ENCODE measurements around the gene TTLL7. TPM values are rescaled to one million over a fixed set of nuclear protein-coding genes. Genes with fewer than 3 reads are reported as not detected.

Gene TTLL7
- total RNA-seq, 1 experiment from 2014 or later: 2.0 TPM

DNA sequence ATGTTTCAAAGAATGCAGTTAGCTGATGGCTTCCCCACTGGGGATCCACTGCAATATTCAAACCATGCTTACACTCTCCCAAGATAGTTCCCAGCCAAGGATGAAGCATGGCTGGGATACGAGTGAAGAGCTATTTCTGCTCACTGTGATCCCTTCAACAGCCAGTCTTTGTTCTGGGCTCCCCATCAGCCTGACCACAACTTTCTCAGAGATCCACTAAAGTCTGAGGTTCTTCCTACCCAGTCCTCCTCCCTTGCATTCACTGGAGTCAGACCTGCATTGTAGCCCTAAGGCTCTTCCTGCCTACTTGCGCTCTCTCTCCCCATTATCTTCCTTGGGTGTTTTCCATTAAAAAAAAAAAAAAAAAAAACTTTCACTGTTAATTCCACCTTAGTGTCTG, 101.4 kb downstream of the TTLL7 start:
- POLR2A ChIA-PET: interaction anchor here (0.6 kb wide), 1 partner anchor 118 kb away, joined by 3 read pairs; no protein-coding TSS in a partner anchor
- H3K27ac Mint-ChIP-seq (ENCODE audit: low read depth, unreplicated experiment): no peak overlapping the region
- DNase-seq (ENCODE audit: unreplicated experiment): no peak
- intact Hi-C loops (cut with micrococcal nuclease): no loop called here
- TF ChIP-seq, protein P1, sequence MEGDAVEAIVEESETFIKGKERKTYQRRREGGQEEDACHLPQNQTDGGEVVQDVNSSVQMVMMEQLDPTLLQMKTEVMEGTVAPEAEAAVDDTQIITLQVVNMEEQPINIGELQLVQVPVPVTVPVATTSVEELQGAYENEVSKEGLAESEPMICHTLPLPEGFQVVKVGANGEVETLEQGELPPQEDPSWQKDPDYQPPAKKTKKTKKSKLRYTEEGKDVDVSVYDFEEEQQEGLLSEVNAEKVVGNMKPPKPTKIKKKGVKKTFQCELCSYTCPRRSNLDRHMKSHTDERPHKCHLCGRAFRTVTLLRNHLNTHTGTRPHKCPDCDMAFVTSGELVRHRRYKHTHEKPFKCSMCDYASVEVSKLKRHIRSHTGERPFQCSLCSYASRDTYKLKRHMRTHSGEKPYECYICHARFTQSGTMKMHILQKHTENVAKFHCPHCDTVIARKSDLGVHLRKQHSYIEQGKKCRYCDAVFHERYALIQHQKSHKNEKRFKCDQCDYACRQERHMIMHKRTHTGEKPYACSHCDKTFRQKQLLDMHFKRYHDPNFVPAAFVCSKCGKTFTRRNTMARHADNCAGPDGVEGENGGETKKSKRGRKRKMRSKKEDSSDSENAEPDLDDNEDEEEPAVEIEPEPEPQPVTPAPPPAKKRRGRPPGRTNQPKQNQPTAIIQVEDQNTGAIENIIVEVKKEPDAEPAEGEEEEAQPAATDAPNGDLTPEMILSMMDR (IDR thresholded peaks at IDR 0.05; ENCODE audit: unreplicated experiment): no peak
- H3K9me3 Mint-ChIP-seq (ENCODE audit: unreplicated experiment): no peaks in the 10 kb centered on the region
- H3K4me3 Mint-ChIP-seq (ENCODE audit: unreplicated experiment): no peak overlapping the region
- BruUV-seq (replicated peaks): no TSS peak
- H3K36me3 Mint-ChIP-seq (ENCODE audit: insufficient read depth, unreplicated experiment): no peaks in the 10 kb centered on the region
- CTCF ChIA-PET: interaction anchor here (0.6 kb wide), 2 partner anchors 8 to 1821 kb away, joined by 4 read pairs; no protein-coding TSS in a partner anchor
- H3K4me1 Mint-ChIP-seq (ENCODE audit: insufficient read depth, unreplicated experiment): peaks cover 25% of the 10 kb centered on the region
- no peaks in the 10 kb centered on the region for H3K27me3 Mint-ChIP-seq (ENCODE audit: insufficient read depth, unreplicated experiment)

DNA sequence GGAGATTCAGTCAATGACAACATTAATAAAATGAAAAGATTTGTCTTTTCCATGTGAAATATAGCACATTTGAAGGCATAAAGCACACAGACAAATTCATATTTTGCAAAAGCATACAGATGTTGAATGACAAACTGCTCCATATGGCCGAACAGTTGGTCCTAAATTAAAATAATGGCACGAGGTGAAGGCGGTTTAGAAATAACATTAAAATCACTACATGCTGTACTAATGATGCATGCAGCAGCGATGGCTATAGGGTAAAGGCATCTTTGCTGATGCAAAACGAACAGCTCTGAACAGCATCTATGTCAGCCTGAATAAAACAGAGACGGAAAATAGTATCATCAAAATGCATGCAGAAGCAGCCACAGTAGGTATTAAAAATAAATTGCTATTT, 102.6 kb downstream of the TTLL7 start:
- intact Hi-C loops (cut with micrococcal nuclease): no loop called here
- peaks cover 13% of the 10 kb centered on the region for H3K4me1 Mint-ChIP-seq (ENCODE audit: insufficient read depth, unreplicated experiment)
- TF ChIP-seq, protein P1 (IDR thresholded peaks at IDR 0.05; ENCODE audit: unreplicated experiment): no peak
- no peaks in the 10 kb centered on the region for H3K27me3 Mint-ChIP-seq (ENCODE audit: insufficient read depth, unreplicated experiment)
- POLR2A ChIA-PET: no interaction called here
- H3K36me3 Mint-ChIP-seq (ENCODE audit: insufficient read depth, unreplicated experiment): no peaks in the 10 kb centered on the region
- no peak overlapping the region for H3K27ac Mint-ChIP-seq (ENCODE audit: low read depth, unreplicated experiment)
- no peaks in the 10 kb centered on the region for H3K9me3 Mint-ChIP-seq (ENCODE audit: unreplicated experiment)
- no peak for DNase-seq (ENCODE audit: unreplicated experiment)
- CTCF ChIA-PET: no interaction called here
- no peak overlapping the region for H3K4me3 Mint-ChIP-seq (ENCODE audit: unreplicated experiment)
- no TSS peak for BruUV-seq (replicated peaks)

DNA sequence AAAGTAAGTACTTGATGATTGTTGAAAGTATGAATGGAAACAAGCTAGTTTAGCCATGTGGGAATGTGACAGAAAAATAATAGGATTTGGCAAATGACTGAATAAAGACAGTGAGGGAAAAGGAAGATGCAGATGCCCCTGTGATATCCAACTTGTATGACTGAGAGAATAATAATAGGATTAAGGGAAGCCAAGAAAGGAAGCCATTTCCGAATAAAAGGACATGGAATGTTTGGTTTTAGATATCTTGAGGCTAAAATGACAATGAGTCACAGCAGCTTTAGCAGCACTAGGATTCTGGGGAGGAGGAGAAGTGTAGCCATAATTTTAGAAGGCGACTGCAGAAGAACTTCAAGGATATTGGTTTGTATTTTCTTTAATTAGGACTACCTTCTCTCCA, 109.2 kb downstream of the TTLL7 start:
- Mint-ChIP-seq H3K9me3 (ENCODE audit: unreplicated experiment) (no peaks in the 10 kb centered on the region), H3K4me1 (ENCODE audit: insufficient read depth, unreplicated experiment) (peaks cover 6% of the 10 kb centered on the region), H3K4me3 (ENCODE audit: unreplicated experiment) (no peak overlapping the region), H3K27ac (ENCODE audit: low read depth, unreplicated experiment) (no peak overlapping the region), H3K27me3 (ENCODE audit: insufficient read depth, unreplicated experiment) (no peaks in the 10 kb centered on the region), H3K36me3 (ENCODE audit: insufficient read depth, unreplicated experiment) (no peaks in the 10 kb centered on the region)
- TF ChIP-seq, protein P1 (IDR thresholded peaks at IDR 0.05; ENCODE audit: unreplicated experiment): no peak
- DNase-seq (ENCODE audit: unreplicated experiment): no peak
- CTCF ChIA-PET: no interaction called here
- intact Hi-C loops (cut with micrococcal nuclease): no loop called here
- no TSS peak for BruUV-seq (replicated peaks)
- POLR2A ChIA-PET: interaction anchor here (1.0 kb wide), 1 partner anchor 11 kb away, joined by 3 read pairs; no protein-coding TSS in a partner anchor

DNA sequence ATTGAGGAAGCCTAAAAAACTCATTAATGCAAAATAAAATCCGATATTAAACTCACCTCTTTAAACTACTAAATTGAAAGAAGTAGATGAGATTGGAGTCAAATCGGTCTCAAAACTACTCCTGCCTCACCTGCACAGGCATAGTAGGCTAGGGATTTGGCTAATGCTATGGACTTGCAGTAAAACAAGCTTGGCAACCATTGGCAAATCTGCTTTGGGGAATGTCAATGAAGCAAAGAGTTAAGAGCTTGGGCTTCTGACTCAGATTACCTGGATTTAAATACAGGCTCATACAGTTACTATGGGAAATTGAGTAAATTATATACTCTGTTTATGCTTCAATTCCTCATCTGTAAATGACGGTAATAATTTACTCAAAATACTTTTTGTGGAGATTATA, 111.4 kb downstream of the TTLL7 start:
- TF ChIP-seq, protein P1 (IDR thresholded peaks at IDR 0.05; ENCODE audit: unreplicated experiment): no peak
- no TSS peak for BruUV-seq (replicated peaks)
- H3K9me3 Mint-ChIP-seq (ENCODE audit: unreplicated experiment): no peaks in the 10 kb centered on the region
- H3K4me3 Mint-ChIP-seq (ENCODE audit: unreplicated experiment): no peak overlapping the region
- no peak for DNase-seq (ENCODE audit: unreplicated experiment)
- no peaks in the 10 kb centered on the region for H3K27me3 Mint-ChIP-seq (ENCODE audit: insufficient read depth, unreplicated experiment)
- CTCF ChIA-PET: no interaction called here
- POLR2A ChIA-PET: no interaction called here
- peaks cover 6% of the 10 kb centered on the region for H3K4me1 Mint-ChIP-seq (ENCODE audit: insufficient read depth, unreplicated experiment)
- intact Hi-C loops (cut with micrococcal nuclease): no loop called here
- no peak overlapping the region for H3K27ac Mint-ChIP-seq (ENCODE audit: low read depth, unreplicated experiment)
- no peaks in the 10 kb centered on the region for H3K36me3 Mint-ChIP-seq (ENCODE audit: insufficient read depth, unreplicated experiment)
